NB4 (cell line): ENCODE measurements around the gene SMDT1.
A peak's percentile ranks its signal among the peaks of the same experiment; 100 is the strongest.

ENCODE experiments used
- DNase-seq: peaks from one replicate; pipeline ENCODE4 v3.0.0; 2010; ENCODE audit warnings: low read depth
- H3K4me3 ChIP-seq: one replicate; pipeline ENCODE4 v1.5.1; 2011; ENCODE audit warnings: mild to moderate bottlenecking, low read depth, low read length, moderate library complexity
- CTCF ChIP-seq: IDR thresholded peaks from one replicate; pipeline ENCODE4 v1.5.1; 2012; ENCODE audit warnings: low read depth, low read length
- MAX ChIP-seq: IDR thresholded peaks from 2 replicates; pipeline ENCODE4 v1.6.1; 2011; ENCODE audit warnings: low read depth, low read length
- MYC ChIP-seq: IDR thresholded peaks from 2 replicates; pipeline ENCODE4 v1.6.1; 2011; ENCODE audit warnings: low read depth, low read length
- POLR2A ChIP-seq: IDR thresholded peaks from 2 replicates; pipeline ENCODE4 v1.6.1; 2011; ENCODE audit warnings: mild to moderate bottlenecking; ENCODE audit not compliant: insufficient read length; ENCODE audit errors: extremely low read depth

The SMDT1 gene

GRCh38 chr22:42078469-42079318 is 806 bp upstream of the SMDT1 start:
- no peak for DNase-seq
- peak overlapping the region; percentile 55 for H3K4me3 ChIP-seq
- TF ChIP-seq MYC (no peak), POLR2A (no peak), MAX (no peak), CTCF (no peak)

- TF ChIP-seq CTCF (no peak), MYC (no peak), MAX (no peak), POLR2A (no peak)
- DNase-seq: peak; percentile 21
- peak overlapping the region; percentile 93 for H3K4me3 ChIP-seq
These were observed 787 bp downstream of the SMDT1 start for GRCh38 chr22:42080287-42080686.

- DNase-seq: no peak
- TF ChIP-seq MYC (no peak), MAX (no peak), POLR2A (no peak), CTCF (no peak)
- H3K4me3 ChIP-seq: no peak overlapping the region
These were observed 3.6 kb downstream of the SMDT1 start for GRCh38 chr22:42083119-42083518.

- DNase-seq: no peak
- H3K4me3 ChIP-seq: no peak overlapping the region
- TF ChIP-seq MYC (no peak), POLR2A (no peak), CTCF (no peak), MAX (no peak)
These were observed 5.4 kb downstream of the SMDT1 start for GRCh38 chr22:42084874-42085273.

GRCh38 chr22:42086051-42086450 is 6.6 kb downstream of the SMDT1 start:
- DNase-seq: no peak
- H3K4me3 ChIP-seq: no peak overlapping the region
- no peak for TF ChIP-seq MAX
- TF ChIP-seq MYC: no peak
- no peak for TF ChIP-seq POLR2A
- TF ChIP-seq CTCF: no peak
